HG03469 (cell line): ENCODE data around the gene PIGU.

Experiments used
- ATAC-seq: cut with Tn5 transposase; IDR thresholded peaks from one replicate; pipeline ENCODE4 v1.9.1; 2021; ENCODE audit warnings: mild to moderate bottlenecking, moderate library complexity, moderate number of reproducible peaks; ENCODE audit not compliant: unreplicated experiment

The PIGU gene

DNA sequence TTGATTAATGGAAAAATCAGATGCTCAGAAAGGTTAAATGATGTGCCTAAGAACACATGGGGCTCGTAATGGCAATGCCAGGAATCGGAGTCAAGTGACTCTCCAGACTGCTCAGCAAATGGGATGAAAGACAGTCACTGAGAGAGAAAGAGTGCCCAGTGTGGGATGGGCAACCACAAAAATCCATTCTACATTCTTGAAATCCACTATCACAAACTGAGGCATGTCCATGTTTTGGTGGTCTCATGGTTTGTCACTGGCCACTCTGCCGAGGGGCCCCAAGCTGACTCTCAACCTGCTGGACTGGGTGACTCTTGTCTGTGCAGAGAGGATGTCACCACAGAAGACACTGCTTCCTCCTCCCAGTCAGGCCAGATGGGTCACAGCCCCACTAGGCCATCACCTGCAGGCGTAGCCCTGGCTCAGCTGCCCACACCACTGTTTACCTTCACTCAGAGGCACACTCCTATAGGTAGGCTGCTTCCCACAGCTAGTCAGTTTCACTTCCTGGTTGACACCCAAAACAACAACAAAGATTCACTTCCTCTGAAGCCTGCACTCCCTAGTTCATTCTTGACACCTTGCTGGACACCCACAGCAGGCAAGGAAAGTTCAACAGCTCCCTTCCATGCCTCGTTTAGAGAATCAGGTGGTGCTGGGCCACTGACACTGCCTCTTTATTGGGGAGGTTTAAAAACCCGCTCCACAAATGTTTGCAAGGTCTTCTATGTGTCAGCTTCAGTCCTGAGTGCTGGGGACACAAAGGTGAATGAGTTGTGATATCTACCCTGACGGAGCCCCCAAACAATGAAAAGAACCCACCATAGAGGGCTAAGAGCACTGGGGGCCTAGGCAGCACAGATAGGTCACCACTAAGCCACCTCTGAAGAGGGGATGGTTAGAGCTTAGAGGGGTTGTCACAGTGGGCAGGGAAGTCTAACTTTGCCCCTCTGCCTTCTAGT, 96.6 kb downstream of the PIGU start:
- ATAC-seq, result no peak

DNA sequence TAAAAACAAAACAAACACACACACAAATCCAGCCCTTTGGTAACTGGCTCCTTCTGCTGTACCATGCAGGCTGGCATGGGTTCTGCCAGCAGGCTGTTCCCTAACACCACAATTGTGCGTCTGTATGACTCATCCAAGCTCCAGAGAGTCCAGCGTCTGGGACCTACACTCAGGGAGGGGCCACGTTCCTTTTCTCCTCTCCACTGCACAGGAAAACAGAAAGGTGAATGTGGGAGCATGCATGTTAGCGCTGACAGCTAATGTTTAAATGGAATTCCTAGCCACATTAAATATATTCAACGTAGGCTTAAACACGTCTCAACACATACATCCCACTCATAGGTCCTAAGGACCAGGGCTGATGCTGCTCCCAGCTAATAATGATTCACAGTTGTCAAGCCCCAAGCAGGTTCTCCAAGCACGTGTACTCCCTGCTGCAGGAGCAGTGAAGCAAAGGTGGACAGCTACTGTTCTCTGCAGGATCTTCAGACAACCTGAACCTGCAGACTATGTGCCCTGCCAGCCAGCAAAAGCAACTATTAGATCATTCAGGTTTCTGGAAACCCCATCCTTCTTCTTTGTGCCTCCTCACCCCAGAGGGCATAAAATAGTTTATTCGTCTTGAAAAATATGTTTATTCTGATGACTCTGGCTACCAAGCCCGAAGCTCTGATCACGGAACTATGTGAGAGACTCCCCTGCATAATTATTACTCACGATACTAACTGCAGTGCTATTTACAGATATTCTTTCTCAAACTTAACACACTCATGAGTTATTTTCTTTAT, 97.5 kb downstream of the PIGU start:
- no peak for ATAC-seq

DNA sequence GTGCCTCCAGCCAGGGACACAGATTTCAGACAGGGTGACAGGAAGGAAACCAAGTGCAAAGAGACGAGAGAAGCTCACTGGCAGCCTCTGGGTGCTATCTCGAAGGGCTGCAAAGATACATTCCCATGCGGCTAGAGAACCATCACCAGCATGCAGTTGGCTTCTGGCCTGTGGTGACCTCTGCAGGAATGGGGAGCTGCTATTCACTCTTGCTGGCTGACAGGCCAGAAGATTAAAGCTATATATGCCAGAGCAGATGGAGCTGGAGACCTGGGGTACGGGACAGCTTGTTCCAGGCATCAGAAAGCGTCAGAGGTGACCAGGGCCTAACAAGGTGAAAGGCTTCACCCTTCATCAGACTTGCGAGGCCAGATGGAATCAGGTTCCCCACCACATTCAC, 98.4 kb downstream of the PIGU start:
- no peak for ATAC-seq

DNA sequence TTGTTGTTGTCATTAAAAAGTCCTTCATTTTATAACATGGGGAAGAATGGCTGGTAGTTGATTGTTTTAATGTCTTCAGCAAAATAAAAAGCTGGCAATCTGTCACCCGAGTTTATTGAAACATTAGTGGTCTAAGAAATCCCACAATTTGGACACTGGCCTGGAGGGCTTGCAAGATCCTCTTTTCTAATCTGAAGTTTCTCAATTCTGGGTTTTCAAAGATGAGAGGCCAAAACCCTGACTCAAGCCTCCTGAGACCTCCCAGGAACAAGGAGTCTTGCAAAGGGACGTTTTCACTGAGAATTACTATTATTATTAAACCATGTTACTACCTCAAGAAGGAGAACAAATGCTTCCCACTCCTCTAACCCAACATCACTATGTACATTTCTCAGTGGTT, 98.9 kb downstream of the PIGU start:
- ATAC-seq, result no peak

DNA sequence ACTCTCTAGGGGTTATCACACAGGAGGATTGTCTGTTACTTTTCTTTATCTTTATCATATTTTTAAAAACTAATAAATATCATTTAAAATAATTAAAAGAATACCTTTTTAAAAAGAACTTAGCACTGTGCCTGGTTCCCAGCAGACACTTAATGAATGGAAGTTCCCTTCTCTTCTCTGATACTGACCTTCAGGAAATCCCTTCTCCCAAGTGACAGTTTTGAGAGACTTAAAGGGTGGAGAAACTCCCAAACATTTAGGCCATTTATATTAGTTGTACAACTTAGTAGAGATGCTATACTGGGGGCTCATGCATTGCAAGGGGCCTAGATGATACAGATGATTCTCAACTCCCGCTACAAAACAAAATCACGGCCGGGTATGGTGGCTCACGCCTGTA, 99.8 kb downstream of the PIGU start:
- ATAC-seq, result no peak

DNA sequence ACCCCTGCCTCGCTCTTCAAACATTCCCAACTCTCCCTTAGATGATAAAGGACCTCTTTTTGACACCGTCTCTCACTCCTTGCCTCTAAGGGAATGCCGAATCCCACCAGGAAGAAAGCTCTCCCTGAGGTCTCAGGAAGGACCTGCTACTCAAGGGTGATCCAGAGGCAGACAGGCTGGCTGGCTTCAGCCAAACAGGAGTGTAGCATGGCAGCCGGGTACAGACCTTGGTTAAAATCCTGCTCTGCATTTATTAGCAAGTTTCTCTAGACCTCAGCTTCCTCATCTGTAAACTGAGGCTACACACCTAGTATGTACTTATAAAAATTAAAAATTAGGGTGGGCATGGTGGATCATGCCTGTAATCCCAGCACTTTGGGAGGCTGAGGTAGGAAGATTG, 101.1 kb downstream of the PIGU start:
- no peak for ATAC-seq

DNA sequence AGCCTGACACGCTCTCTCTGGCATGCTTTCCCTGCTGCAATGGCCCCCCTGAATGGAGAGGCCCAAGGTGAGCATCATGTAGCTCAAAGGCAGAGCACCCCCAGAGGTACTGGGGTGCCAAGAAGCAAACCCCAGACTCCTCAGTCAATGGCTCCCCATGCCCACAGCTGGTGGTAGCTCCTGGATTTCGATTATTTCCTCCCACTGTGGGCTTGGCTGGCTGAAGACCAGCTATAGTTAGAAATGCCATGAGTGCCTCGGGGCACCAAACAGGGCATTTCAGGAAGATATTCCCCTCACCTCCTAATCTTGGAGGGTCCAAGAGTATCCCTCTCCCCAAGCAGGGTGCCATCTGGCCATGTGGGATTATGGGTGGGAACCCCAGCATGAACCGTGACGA, 101.6 kb downstream of the PIGU start:
- no peak for ATAC-seq

DNA sequence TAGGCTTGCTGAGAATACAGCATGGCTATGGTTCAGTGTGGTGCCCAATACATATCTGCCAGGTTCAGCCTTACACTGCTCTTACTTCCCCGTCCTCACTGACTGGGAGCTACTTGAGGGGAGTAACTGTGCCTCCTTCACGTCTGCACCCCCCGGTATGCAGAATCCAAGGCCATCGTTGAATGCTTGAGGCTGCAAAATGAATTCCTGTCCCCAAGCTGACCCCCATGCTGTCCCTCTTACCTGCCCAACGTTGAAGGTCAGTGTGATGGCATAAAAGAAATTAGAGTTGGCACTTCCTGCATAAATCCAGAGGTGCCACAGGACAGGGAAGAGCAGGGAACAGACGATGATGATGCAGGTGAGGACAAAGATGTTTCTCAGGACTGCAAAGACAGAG, 102.0 kb downstream of the PIGU start:
- ATAC-seq, result no peak

DNA sequence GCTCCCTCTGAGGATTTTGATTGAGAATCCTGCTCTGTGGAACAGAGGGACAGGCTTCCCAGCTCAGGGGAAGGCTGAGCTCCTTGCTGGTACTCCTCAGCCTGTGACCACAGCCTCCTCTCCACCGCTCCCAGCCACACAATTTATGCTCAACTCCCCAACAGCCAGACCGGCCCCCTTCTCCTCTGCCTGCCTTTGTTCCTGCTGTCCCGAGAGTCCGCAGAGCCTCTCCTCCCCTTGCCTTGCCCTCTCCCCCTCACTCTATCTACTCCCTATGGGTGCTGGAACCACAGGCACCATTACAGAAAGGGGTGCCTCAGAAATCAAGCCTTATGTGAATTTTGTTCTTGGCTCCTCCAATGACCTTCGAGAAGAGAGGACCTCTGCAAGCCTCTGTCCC, 102.5 kb downstream of the PIGU start:
- no peak for ATAC-seq

DNA sequence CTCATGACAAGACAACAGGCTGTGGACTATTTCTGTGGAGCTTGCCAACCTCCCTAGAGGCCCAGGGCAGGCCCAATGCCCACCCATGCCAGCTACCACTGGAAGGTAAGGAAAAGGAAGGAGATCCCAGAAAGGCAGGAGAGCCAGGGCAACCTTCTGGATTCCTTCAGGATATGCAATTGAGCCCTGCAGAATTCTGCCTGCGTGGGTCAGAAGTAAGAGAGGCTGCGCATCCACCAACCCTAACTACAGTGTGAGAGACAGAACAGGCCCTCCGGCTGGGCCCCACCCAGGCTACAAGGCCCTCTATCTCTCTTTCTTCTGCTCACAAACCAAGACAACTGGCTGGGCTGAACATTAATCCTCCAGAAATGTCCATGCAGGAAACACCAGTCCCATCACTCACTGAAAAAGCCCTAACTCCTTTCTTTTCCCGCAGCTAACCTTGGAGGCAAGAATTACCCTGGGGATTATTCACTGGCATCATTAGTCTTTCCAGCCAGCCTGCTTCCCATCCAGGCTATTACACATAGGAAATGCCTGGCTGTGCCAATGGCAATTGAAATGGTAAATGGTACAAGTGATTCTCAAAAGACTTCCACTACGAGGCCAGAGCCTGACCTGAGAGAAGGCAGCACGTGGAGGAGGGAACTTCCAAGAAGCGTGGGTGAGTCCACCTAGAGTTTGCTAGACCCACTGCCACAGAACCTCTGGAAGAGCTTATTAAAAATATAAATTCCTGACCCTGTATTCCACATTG, 103.2 kb downstream of the PIGU start:
- ATAC-seq, result no peak

DNA sequence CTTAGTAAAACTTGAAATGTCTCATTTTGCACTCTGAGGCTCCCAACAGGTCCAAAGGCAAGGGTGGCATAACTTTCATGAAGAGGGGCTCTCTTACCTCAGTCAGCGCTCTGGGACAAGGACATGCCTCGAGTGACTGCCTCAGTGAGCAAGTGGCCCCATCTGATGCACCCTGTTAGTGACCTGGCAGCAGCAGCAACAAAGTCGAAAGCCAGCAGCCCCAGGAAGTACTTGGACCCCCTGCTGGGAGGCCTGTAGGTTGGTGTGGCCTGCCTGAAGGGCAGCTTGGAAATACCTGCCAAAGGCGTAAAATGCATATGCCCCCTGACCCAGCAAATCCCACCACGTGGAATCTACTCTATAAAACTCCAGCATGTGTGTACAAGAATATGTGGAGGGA, 105.1 kb downstream of the PIGU start:
- no peak for ATAC-seq

DNA sequence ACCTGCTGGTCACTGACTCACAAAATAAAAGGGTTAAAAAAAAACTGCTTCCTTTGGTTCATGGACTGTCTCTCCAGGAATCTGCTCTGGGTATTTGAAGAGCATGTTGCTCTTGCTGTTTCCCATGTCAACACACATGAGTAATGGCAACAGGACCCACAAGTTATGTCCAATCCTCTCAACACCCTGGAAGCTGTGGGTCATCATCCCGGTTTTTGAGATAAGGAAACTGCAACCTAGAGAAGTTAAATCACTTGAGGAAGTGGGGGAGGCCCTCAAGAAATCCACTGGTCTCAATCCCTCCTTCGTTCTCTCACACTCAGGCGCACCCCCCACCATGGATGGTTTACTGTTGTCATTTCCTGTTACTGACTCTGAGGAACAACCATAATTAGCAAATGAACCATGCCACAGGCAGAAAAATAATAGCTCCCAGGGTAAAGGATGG, 106.0 kb downstream of the PIGU start:
- ATAC-seq, result no peak

DNA sequence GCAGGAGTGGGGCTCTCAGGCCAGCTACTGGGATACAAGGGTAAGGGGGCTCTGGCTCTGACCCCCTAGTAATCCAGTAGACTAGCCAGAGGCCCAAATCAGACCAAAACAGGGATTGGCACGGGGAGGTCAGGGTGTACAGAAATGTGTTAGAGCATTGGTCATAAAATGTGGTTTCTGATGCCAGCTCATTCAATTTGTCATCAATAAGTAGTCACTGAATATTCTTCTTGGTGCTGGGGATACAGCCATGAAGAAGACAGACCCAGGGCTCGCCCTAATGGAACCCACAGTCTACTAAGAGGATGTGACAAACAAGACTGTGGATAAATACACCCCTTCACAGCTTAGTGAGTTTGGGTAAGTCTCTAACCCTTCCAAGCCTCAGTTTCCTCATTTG, 107.3 kb downstream of the PIGU start:
- no peak for ATAC-seq

DNA sequence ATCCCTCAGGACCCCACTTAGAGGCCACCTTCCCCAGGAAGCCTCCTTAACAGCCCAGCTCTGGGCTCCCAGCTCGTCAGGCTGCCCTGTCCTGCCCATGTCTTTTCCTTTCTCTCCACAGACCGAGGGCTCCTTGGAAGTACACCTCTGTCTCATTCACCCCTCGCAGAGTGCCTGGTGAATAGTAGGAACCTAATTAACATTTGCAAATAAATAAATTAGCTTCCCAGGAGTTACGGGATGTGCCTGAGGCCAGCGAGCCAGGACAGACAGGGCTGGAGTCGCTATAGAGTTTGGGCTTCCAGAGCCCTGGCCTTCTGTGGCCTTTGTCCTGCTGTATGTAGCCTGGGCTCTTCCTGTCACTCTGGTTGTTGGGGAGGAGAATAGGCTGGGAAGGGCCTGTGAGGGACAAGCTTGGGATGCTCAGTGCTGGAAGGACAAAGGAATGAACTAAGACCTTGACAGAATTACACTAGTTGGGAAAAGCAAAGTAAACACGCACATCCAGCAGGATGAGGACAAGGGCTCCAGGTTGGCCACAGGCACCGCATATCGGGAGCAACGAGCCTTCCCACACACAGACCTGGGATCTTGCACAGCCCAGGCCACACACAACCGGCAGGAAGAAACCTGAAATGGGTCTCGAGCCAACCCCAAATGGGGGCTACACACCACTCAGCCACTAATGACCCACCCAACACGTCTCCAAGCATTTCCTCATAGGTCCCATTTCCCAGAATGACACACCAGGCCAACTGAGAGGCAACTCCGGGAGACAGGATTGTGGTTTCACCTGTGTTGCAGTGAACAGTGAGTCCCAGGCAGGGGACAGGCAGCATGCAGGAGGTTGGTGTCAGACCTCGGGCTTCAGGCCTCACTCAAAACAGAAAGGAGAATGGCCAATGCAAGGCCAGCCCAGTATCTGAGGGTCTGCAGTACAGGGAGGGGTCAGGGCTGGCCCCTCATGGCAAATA, 108.7 kb downstream of the PIGU start:
- ATAC-seq, result no peak

DNA sequence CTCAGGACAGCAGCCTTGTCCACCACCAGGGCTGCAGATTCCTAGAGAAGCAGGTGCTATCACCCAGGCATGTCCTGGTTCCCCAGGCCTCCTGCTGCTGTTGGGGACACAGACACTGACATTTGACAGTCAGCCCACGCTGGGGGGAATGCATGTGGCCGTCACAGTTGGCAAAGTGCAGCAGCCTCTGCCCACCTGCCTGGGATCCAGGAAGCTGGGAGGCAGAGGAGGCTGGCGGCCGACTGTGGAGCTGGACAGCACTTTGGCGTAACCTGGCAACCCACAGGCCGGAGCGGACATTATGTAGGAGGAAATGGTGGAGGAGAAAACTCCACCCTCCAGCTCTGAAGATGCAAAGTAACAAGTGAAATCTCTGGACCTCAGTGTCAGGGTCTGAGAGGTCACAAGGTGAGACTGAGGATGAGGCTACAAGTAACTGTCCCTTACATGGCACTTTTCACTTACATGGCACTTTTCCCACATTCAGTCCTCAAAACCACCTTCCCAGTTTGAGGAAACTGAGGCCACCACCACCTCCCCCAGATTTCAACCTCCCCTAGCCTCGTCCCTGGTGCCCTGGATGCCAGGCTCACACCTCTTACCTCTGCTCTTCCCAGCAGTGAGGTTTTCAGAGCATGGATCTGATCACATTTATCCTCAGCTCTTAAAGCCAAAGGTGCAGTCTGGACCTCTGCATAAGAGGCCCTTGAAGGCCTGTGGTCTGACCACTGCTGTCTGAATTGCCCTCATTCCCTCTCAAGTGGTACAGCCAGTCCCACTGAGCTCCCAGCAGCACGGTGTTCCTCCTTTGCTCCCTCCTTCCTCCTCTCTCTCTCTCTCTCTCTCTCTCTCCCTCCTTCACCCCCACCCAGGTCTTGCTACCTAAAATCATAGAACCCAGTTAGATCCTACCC, 109.7 kb downstream of the PIGU start:
- no peak for ATAC-seq

DNA sequence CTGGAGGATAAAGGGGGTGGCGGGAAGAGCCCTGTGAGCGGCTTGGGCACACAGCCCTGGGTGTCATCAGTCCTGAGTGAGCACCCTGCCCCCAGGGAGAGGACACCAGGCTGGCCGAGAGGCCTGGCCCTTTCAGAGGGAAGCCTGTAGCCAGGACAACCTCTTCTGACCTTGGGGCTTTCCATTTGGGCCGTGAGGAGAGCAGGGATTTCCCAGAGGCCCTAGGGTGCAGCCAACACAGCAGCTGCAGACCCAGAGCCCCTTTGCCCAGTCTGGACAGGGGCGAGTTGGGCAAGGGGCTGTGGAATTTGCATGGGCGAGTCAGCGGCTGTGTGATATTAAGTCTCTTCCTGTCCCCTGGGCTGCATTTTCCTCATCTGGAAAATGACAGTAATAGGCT, 112.1 kb downstream of the PIGU start:
- no peak for ATAC-seq

DNA sequence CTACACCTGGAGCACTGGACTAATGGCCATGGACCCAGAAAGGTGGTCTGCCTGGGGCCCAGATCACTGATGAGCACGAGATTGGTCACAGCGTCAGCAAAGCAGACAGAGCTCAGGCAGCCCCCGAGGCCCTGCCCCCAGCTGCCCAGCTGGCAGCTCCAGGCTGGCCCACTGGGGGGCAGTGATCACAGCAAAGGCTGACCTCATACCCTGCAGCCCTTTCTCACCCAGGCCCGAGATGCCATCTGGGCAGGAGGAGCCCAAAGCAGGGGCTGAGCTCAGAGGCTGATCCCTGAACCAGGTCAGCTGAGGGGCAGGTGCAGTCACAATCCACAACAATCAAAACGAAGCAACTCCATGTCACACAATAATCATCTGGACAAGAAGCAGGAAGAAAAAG, 114.3 kb downstream of the PIGU start:
- no peak for ATAC-seq

DNA sequence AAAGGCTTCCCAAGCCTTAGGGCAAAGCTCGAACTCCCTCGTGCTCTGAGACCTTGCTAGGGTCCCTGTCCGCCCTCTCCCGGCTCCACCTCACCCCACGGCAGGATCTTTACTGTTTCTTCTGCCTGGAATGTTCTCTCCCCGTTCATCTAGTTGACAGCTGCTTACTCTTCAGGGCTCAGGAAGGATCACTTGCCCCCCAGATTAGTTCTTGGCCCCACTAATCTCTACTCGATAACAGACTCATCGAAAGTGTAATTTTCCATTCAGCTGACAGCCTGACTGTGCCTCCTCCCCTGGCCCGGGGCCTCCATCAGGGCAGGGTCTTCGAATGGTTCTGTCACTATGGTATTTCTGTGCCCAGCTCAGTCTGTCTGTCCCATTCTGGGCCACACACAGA, 115.2 kb downstream of the PIGU start:
- ATAC-seq, result no peak

DNA sequence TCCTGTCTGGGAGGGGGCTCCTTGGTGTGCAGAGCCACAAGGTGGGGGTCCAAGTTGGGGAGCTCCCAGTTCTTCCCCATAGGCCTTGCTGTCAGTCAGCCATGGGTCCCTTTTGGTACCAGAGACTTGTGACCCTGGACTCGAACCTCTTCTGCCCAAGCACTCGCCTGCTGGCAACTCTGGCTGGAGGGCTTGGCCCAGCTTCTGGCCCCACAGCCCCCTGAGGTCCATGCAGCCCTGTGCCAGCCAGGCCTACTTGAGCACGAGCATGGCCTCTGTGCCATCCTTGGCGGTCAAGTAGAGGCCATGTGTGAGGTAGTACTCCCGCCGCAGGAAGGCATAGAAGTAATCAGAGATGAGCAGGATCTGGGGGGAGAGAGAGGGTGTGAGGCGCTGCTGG, 116.3 kb downstream of the PIGU start:
- no peak for ATAC-seq
